ENCODE results near the gene VASH1.
"Not testable (repeated sequence)": the region's sequence is repeated elsewhere in the genome, so short reads cannot be mapped to it uniquely, and the experiment has no call there.

Gene VASH1

DNA sequence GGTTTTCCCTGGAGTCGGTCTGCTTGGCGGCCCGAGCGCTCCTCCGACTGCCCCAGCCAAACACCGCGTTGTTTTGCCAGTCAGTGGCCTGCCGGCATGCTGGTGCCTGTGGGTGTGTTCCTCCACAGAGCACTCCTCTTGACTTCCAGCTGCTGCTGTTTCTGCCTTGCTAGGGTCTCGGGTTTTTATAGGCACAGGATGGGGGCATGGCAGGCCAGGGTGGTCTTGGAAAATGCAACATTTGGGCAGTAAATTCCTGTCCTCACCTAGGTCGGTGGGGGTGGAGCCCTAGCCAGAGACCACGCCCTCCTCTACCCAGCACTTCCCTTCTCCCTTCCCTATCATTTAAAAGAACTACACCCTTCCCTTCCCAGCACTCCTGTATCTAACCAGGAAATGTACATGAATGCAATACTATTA lies 34.7 kb upstream of the VASH1 start:
- no peak for DNase-seq (ENCODE audit: low spot score)
- TF ChIP-seq, protein P1, sequence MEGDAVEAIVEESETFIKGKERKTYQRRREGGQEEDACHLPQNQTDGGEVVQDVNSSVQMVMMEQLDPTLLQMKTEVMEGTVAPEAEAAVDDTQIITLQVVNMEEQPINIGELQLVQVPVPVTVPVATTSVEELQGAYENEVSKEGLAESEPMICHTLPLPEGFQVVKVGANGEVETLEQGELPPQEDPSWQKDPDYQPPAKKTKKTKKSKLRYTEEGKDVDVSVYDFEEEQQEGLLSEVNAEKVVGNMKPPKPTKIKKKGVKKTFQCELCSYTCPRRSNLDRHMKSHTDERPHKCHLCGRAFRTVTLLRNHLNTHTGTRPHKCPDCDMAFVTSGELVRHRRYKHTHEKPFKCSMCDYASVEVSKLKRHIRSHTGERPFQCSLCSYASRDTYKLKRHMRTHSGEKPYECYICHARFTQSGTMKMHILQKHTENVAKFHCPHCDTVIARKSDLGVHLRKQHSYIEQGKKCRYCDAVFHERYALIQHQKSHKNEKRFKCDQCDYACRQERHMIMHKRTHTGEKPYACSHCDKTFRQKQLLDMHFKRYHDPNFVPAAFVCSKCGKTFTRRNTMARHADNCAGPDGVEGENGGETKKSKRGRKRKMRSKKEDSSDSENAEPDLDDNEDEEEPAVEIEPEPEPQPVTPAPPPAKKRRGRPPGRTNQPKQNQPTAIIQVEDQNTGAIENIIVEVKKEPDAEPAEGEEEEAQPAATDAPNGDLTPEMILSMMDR (IDR thresholded peaks at IDR 0.05; ENCODE audit: extremely low read depth, insufficient read depth, missing control alignments): no peak
- in situ Hi-C loops (cut with MboI; ENCODE audit: low pct_unique_long_range_greater_than_20kb, low sequenced_read_pairs, unreplicated experiment): no loop called here

DNA sequence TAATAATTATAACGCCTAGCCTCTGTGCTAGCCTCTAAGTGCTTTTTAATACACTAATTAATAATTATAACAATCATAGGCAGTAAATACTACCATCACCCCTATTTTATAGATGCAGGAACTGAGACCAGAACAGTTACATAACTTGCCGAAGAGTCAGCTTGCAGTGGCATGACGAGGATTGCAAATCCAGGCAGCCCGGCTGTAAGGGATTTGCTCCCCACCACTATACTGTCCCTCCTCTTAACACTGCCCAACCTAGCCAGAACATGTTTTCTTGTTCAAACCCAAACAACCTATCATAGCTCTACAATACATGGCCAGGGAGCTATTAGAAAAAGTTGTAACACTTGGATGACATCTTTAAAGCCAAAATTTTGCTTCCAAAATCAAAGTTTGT lies 33.9 kb upstream of the VASH1 start:
- TF ChIP-seq, protein P1 (IDR thresholded peaks at IDR 0.05; ENCODE audit: extremely low read depth, insufficient read depth, missing control alignments): no peak
- in situ Hi-C loops (cut with MboI; ENCODE audit: low pct_unique_long_range_greater_than_20kb, low sequenced_read_pairs, unreplicated experiment): no loop called here
- DNase-seq (ENCODE audit: low spot score): no peak

DNA sequence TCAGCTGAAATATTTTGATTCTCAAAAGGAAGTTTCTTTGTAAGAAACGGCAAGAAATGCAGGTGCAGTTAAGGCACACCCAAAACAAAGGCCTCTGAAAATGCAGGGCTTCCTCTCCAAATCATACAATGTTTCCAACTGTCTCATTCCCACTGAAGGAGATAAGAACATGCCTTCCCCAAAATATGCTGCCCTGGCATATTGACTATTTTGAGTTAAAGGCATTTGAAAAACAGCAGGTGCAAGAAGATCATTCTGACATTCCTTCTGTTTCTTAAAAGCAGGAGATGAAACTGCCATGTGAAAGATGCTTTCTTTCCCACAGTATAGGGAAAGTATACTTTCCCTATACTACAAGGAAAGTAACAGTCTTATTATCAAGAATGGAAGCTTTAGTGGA lies 33.4 kb upstream of the VASH1 start:
- in situ Hi-C loops (cut with MboI; ENCODE audit: low pct_unique_long_range_greater_than_20kb, low sequenced_read_pairs, unreplicated experiment): no loop called here
- no peak for DNase-seq (ENCODE audit: low spot score)
- TF ChIP-seq, protein P1 (IDR thresholded peaks at IDR 0.05; ENCODE audit: extremely low read depth, insufficient read depth, missing control alignments): no peak

DNA sequence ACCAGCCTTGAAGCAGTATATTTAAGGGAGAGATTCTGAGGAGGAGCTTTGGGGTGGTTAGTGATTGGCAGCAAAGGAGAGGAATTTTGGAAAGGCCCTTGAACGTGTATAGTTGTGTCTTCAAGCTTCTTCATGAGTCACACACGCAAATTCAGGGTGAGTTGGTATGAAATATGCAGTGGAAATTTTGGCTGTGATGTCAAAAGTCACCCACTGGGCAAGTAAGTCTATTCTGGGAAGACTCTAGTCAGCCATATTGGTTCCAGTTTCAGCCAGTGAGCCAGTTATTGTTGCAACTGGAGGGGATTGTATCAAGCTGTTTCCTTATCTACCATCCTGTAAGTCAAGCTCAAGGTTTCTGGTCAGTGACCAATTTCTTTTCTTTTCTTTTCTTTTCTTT lies 32.0 kb upstream of the VASH1 start:
- in situ Hi-C loops (cut with MboI; ENCODE audit: low pct_unique_long_range_greater_than_20kb, low sequenced_read_pairs, unreplicated experiment): no loop called here
- no peak for DNase-seq (ENCODE audit: low spot score)
- TF ChIP-seq, protein P1 (IDR thresholded peaks at IDR 0.05; ENCODE audit: extremely low read depth, insufficient read depth, missing control alignments): no peak

DNA sequence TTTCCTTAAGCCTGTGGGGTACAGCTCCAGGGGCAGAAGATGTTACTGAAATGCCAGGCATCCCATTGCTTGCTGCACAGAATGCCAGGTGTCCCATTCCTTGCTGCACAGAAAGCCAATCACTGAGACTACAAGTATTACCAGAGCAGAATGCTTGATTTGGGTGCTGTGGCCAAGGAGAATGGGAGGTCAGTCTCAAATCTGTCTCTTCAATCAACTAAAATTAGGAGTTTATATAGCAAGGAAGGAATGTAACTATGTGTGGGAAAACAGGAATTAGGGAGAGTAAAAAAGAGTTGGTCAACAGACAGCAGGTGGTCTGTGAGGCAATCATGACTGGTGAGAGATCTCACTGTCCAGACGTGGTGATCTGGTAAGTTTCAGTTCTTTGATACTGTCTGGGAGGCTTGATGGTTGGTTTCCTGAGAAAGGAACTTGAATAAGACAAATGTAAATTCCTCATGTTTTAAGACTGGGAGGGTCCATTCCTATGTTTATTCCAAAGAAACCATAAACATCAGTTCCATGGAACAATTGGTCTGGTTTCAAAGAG lies 31.2 kb upstream of the VASH1 start:
- TF ChIP-seq, protein P1 (IDR thresholded peaks at IDR 0.05; ENCODE audit: extremely low read depth, insufficient read depth, missing control alignments): no peak
- DNase-seq (ENCODE audit: low spot score): no peak
- in situ Hi-C loops (cut with MboI; ENCODE audit: low pct_unique_long_range_greater_than_20kb, low sequenced_read_pairs, unreplicated experiment): no loop called here

DNA sequence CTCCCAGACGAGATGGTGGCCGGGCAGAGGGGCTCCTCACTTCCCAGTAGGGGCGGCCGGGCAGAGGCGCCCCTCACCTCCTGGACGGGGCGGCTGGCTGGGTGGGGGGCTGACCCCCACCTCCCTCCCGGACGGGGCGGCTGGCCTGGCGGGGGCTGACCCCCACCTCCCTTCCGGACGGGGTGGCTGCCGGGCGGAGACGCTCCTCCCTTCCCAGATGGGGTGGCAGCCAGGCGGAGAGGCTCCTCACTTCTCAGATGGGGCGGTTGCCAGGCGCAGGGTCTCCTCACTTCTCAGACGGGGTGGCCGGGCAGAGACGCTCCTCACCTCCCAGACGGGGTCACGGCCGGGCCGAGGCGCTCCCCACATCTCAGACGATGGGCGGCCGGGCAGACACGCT lies 26.8 kb upstream of the VASH1 start:
- DNase-seq (ENCODE audit: low spot score); in situ Hi-C loops (cut with MboI; ENCODE audit: low pct_unique_long_range_greater_than_20kb, low sequenced_read_pairs, unreplicated experiment): not testable (repeated sequence)

DNA sequence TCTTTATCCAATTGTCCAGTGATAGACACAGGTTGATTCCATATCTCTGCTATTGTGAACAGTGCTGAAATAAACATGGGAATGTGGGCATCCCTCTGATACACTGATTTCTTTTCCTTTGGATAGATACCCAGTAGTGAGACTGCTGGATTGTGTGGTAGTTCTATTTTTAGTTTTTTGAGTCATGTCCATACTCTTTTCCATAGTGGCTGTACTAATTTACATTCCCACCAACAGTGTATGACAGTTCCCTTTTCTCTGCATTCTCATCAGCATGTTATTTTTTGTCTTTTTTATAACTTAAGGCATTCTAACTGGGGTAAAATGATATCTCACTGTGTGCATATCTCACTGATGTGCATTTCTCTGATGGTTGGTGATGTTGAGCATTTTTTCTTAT lies 24.8 kb upstream of the VASH1 start:
- in situ Hi-C loops (cut with MboI; ENCODE audit: low pct_unique_long_range_greater_than_20kb, low sequenced_read_pairs, unreplicated experiment): no loop called here
- no peak for DNase-seq (ENCODE audit: low spot score)
- TF ChIP-seq, protein P1 (IDR thresholded peaks at IDR 0.05; ENCODE audit: extremely low read depth, insufficient read depth, missing control alignments): no peak

Data from GM13977 (cell line).